GM19193 (cell line): ENCODE measurements around the gene LDB2.

Source experiments
- POLR2A ChIP-seq: IDR thresholded peaks from 4 replicates; pipeline ENCODE4 v1.6.1; 2011; ENCODE audit not compliant: insufficient read depth, insufficient read length; ENCODE audit errors: extremely low read depth

Gene LDB2

DNA sequence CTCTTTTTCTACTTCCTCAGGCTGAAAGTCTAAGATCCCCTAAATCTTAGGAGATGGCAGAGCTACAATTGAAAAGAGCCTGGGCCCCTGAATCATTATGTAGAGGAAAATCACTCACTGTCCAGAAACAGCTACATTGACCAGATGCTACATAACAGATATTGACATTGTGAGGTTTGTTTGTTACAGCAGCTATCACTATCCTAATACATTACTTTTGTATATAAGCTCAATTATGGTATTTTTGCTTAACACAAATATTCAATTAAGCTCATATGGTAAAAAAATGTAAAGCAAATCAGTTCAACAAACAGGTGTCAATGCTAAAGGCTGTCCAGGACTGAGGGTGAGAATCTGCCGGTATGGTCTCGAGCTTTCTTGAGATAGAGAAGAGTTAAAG is 89.4 kb downstream of the LDB2 start:
- no peak for TF ChIP-seq POLR2A

DNA sequence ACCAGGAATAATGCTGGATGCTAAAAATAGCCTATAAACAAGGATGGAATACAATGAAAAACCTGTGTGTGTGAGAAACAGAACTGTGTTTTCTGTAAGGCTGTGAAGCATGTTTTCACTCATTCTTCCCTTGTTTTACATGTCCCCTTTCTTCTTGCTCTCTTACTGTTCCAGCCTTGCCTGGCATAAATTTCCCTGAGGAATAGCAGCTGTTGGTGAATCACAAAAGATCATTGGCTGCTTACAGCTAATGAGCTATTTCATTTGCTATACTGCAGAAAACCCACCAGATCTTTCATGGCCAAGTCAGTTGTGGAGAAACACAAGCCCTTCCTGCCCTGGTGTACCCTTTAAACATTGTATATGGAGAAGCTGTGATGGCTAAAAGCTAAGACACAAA is 91.1 kb downstream of the LDB2 start:
- TF ChIP-seq POLR2A, result no peak

DNA sequence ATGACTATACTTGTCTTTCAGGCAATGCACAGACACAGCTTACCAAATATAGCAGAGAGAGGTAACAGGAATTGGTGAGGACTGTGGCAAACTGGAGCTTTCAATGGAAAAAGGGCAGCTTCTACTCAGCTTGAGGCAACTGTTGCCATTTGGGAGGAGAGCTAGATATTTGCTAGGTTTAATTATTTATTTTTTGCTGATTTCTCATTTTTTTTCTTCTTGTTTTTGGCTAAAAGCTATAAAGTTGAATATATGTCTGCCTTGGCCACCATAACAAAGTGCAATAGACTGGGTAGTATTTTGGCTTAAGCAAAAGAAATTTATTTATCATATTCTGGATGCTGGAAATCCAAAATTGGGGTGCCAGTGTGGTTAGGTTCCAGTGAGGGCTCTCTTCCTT is 93.9 kb downstream of the LDB2 start:
- no peak for TF ChIP-seq POLR2A

GRCh38 chr4:16802044-16802443 is 96.4 kb downstream of the LDB2 start:
- no peak for TF ChIP-seq POLR2A

- no peak for TF ChIP-seq POLR2A
These were observed 97.1 kb downstream of the LDB2 start for GRCh38 chr4:16801356-16801755.

DNA sequence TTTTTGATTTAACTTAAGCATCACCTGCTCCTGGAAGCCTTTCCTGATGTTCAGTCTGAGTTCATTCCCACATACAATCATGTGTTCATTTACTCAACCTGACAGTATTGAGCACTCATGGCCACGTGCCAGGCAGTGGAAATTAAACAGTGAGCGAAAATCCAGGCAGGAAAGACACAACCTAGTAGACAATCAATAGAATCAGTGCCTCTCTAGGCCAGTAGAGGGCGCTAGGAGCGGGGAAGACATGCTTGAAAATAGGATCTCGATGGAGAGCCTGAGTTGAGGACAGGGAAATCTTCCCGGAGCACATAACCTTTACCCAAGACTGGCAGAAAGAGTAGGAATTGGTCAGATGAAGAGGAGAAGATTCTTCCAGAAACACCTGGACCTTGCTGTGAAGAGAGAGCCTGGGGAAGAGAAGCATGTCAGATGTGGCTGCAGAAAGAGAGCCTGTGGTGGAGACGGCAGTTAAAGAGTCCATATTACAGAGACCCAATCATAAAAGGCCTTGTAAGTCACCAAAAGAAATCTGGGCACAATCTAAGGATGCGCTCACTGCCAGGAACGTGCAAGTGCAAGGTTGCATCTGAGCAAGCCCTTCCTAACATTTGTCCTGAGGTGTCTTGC is 103.5 kb downstream of the LDB2 start:
- no peak for TF ChIP-seq POLR2A

- no peak for TF ChIP-seq POLR2A
These were observed 107.0 kb downstream of the LDB2 start for GRCh38 chr4:16791460-16791859.

- no peak for TF ChIP-seq POLR2A
These were observed 107.9 kb downstream of the LDB2 start for GRCh38 chr4:16790508-16790907.

- no peak for TF ChIP-seq POLR2A
These were observed 109.6 kb downstream of the LDB2 start for GRCh38 chr4:16788868-16789267.

DNA sequence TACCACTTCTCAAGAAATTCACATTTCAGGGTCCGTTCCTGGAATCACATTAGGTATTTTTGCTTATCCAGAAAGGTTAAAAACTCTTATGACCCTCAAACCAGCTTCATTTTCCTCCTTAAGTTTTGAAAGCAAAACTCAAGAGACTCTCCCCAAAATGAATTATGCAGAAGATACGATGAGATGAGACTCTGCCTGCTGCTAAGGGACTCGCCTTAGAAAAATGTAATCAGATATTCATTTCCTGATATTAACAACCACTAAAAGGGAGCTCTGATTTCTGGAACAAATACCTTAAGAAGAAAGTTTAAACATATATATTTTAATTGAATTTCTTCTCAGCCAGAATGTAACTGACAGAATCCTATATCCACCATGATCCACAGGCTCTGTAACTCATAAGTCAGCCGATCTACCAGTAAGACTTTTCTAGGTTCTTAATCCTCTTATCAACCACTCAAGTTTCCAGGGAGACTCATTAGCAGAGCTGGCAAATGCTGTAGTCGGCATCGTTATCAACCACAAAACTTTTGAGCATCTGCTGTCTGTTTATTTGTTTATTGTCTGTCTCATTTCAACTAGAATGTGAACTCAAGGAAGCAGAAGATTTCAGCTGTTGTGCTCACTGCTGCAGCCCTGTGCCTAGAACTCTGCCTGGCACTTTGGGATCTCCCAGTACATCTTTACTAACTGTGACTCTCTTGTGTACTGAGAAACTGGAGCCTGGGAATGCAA is 112.5 kb downstream of the LDB2 start:
- TF ChIP-seq POLR2A, result no peak

- TF ChIP-seq POLR2A, result no peak
These were observed 115.3 kb downstream of the LDB2 start for GRCh38 chr4:16783119-16783518.

DNA sequence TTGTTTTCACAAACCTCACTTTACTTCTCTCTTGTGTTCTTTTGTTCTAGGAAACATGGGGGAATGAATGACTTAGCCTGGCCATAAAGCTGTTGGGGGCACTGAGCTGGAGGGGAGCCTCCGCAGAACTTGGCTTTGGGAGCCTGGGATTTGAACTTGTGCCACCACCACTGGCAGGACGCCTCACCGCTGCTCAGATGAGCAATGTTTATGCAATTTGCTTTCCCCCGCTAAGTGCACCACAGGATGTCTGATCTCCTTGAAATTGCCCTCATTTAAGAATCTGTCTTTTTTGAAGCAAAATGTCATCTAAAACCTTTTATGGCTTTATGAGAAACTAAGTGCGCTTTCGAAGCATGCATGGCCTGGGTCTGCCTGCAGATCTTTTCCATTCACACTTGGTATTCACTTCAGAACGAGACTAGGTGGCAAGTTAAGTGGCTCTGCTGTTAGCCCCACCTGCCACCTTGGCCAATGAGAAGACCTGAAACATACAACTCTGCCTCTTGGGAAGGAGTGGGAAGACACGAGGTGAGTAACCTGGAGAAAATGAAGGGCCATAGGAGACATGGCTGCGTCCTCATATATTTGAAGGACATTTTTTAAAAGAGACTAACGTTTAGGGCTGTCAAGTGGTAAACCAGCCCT is 119.3 kb downstream of the LDB2 start:
- TF ChIP-seq POLR2A, result no peak

- no peak for TF ChIP-seq POLR2A
These were observed 120.7 kb downstream of the LDB2 start for GRCh38 chr4:16777726-16778125.

DNA sequence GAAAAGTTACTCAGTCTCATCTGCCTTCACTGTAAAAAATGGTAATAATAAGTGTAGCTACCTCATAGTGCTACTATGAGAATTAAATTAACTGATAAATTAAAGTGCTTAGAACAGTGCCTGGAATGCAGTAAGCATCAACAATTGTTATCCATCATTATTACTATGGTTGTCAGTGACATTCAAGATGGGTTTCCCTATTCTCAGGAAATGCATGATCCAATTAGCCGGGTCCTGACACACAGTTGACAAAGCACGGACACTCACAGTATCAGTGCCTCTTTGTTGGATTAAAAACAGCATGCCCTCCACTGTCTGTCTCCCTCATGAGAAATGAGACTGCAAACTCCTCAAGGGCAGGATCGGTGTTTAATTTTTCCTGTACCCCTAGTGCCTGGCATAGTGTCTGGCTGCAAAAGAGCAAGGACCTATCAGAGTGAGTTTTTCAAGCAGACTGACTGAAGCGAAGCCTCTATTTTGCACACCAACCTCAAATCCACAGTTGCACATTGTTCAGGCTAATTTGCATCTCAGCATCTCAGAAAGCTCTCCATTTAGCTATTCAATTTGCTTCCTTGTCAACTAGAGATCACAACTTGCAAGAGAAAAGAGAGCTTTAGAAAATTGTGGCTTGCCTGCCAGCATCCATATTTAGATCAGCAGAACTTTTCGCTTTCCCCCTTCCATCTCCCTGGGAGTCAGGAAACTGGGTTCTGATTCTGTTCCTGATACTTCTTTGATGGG is 122.9 kb downstream of the LDB2 start:
- TF ChIP-seq POLR2A, result no peak

- TF ChIP-seq POLR2A, result no peak
These were observed 126.0 kb downstream of the LDB2 start for GRCh38 chr4:16772366-16772850.

DNA sequence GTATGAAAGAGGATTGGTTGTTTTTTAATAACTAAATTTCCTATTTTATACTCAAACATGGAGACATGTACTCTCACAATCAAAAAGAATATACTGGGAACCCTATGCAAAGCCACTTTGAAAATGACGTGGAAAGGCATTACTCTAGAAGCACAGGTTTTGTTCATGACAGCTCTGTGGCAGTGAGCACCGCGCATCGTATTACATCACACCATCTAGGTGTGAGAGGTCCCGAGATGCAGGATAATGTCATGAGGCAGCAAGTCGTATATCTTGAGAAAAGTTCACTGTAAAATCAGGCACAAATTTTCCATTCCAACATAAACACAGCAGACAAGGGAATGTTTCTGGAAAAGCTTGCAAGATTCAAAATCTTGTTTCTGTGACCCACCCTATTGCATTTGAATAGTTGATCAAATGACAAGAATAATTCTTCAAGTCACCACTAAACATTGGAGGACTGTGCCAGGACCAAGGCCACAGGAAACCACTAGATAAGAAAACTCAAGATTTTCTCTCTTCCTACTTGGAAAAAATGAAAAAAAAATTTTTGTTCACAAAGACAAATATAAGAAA is 127.6 kb downstream of the LDB2 start:
- TF ChIP-seq POLR2A, result no peak

DNA sequence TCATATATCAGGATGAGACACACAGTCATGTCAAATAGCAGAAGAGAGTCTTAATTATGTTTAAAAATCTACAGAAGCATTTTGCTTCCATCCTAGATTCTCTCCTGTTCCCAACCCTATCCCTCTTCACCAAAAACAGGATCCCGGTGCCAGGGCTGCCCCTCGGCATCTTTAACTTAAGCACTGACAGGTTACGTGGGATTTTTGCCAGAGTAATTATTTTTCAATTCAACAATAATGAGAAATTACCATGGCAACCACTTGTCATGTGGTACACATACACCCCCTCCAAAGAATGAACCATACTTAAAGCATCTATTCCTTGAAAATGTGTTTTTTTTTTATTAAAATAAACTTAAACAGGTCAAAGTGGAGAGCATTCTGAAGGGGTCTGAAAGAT is 130.6 kb downstream of the LDB2 start:
- no peak for TF ChIP-seq POLR2A
